Cardiac fibroblast (primary cell): Measurements from ENCODE around the gene SLC1A5.
"Not testable (repeated sequence)": the region's sequence is repeated elsewhere in the genome, so short reads cannot be mapped to it uniquely, and the experiment has no call there.

Source experiments
- DNase-seq, 2 donors: peaks; one replicate each; pipeline versions ENCODE4 v3.0.0 to v3.0.0-alpha.2; 2010; ENCODE audit warnings: low read depth in 2 of 2
- H3K4me3 ChIP-seq, 2 donors: replicated peaks in 1 of 2; 1 replicate in 1 of 2; 2 replicates in 1 of 2; pipeline ENCODE4 v1.5.1; 2011; ENCODE audit warnings: low read depth in 2 of 2, low read length in 2 of 2, mild to moderate bottlenecking in 2 of 2, moderate library complexity in 1 of 2
- CTCF ChIP-seq: IDR thresholded peaks from one replicate; pipeline ENCODE4 v1.5.1; 2011; ENCODE audit warnings: low read depth, mild to moderate bottlenecking, low read length, inconsistent platforms

The SLC1A5 gene

GRCh38 chr19:46813839-46814358 lies 25.5 kb upstream of the SLC1A5 start:
- H3K4me3 ChIP-seq: no peak overlapping the region
- DNase-seq: peak; percentile 84 to 94
- TF ChIP-seq CTCF: no peak

GRCh38 chr19:46812977-46813838 lies 24.8 kb upstream of the SLC1A5 start:
- DNase-seq: no peak
- H3K4me3 ChIP-seq: no peak overlapping the region
- TF ChIP-seq CTCF: no peak

GRCh38 chr19:46809534-46810272 lies 21.3 kb upstream of the SLC1A5 start:
- TF ChIP-seq CTCF: no peak
- no peak overlapping the region for H3K4me3 ChIP-seq
- no peak for DNase-seq

- no peak for TF ChIP-seq CTCF
- DNase-seq: no peak
- H3K4me3 ChIP-seq: no peak overlapping the region
Measured at GRCh38 chr19:46806656-46807055, 18.3 kb upstream of the SLC1A5 start.

- not testable (repeated sequence) for H3K4me3 ChIP-seq, DNase-seq
Measured at GRCh38 chr19:46804432-46804831, 16.0 kb upstream of the SLC1A5 start.

GRCh38 chr19:46803555-46803954 lies 15.2 kb upstream of the SLC1A5 start:
- DNase-seq: no peak
- H3K4me3 ChIP-seq: no peak overlapping the region
- no peak for TF ChIP-seq CTCF

- no peak for TF ChIP-seq CTCF
- no peak for DNase-seq
- no peak overlapping the region for H3K4me3 ChIP-seq
Measured at GRCh38 chr19:46802152-46802551, 13.8 kb upstream of the SLC1A5 start.
